ENCODE measurements around the gene ODF2. TPM values are rescaled to one million over a fixed set of nuclear protein-coding genes. Genes with fewer than 3 reads are reported as not detected.

ODF2 gene
- total and polyA plus RNA-seq, 2 of the 13 experiments (the other 11 are each of a cell fraction or from before 2014, with no cell fraction given) = 9.8 to 31.3 TPM

DNA sequence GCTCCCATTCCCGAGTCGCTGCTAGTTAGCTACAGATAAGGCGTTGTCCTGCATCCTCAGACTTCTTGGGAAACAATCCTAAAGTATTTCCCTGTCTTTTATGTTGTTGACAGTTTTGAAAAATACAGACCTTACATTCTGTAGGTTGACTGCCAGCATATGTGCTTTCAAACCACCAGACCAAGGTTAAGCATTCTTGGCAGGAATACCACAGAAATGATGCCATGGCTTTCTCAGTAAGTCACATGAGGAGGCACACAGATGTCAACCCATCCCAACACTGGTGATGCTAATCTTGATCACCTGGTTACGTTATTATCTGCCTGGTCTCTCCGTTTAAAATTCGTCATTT is 49.6 kb downstream of the ODF2 start (continued):
- TF ChIP-seq, protein P1, sequence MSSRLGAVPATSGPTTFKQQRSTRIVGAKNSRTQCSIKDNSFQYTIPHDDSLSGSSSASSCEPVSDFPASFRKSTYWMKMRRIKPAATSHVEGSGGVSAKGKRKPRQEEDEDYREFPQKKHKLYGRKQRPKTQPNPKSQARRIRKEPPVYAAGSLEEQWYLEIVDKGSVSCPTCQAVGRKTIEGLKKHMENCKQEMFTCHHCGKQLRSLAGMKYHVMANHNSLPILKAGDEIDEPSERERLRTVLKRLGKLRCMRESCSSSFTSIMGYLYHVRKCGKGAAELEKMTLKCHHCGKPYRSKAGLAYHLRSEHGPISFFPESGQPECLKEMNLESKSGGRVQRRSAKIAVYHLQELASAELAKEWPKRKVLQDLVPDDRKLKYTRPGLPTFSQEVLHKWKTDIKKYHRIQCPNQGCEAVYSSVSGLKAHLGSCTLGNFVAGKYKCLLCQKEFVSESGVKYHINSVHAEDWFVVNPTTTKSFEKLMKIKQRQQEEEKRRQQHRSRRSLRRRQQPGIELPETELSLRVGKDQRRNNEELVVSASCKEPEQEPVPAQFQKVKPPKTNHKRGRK (CRISPR knock-in tag; IDR thresholded peaks at IDR 0.05) = no peak
- TF ChIP-seq, protein P2, sequence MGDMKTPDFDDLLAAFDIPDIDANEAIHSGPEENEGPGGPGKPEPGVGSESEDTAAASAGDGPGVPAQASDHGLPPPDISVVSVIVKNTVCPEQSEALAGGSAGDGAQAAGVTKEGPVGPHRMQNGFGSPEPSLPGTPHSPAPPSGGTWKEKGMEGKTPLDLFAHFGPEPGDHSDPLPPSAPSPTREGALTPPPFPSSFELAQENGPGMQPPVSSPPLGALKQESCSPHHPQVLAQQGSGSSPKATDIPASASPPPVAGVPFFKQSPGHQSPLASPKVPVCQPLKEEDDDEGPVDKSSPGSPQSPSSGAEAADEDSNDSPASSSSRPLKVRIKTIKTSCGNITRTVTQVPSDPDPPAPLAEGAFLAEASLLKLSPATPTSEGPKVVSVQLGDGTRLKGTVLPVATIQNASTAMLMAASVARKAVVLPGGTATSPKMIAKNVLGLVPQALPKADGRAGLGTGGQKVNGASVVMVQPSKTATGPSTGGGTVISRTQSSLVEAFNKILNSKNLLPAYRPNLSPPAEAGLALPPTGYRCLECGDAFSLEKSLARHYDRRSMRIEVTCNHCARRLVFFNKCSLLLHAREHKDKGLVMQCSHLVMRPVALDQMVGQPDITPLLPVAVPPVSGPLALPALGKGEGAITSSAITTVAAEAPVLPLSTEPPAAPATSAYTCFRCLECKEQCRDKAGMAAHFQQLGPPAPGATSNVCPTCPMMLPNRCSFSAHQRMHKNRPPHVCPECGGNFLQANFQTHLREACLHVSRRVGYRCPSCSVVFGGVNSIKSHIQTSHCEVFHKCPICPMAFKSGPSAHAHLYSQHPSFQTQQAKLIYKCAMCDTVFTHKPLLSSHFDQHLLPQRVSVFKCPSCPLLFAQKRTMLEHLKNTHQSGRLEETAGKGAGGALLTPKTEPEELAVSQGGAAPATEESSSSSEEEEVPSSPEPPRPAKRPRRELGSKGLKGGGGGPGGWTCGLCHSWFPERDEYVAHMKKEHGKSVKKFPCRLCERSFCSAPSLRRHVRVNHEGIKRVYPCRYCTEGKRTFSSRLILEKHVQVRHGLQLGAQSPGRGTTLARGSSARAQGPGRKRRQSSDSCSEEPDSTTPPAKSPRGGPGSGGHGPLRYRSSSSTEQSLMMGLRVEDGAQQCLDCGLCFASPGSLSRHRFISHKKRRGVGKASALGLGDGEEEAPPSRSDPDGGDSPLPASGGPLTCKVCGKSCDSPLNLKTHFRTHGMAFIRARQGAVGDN (CRISPR knock-in tag; IDR thresholded peaks at IDR 0.05) = no peak
- TF ChIP-seq, protein P3, sequence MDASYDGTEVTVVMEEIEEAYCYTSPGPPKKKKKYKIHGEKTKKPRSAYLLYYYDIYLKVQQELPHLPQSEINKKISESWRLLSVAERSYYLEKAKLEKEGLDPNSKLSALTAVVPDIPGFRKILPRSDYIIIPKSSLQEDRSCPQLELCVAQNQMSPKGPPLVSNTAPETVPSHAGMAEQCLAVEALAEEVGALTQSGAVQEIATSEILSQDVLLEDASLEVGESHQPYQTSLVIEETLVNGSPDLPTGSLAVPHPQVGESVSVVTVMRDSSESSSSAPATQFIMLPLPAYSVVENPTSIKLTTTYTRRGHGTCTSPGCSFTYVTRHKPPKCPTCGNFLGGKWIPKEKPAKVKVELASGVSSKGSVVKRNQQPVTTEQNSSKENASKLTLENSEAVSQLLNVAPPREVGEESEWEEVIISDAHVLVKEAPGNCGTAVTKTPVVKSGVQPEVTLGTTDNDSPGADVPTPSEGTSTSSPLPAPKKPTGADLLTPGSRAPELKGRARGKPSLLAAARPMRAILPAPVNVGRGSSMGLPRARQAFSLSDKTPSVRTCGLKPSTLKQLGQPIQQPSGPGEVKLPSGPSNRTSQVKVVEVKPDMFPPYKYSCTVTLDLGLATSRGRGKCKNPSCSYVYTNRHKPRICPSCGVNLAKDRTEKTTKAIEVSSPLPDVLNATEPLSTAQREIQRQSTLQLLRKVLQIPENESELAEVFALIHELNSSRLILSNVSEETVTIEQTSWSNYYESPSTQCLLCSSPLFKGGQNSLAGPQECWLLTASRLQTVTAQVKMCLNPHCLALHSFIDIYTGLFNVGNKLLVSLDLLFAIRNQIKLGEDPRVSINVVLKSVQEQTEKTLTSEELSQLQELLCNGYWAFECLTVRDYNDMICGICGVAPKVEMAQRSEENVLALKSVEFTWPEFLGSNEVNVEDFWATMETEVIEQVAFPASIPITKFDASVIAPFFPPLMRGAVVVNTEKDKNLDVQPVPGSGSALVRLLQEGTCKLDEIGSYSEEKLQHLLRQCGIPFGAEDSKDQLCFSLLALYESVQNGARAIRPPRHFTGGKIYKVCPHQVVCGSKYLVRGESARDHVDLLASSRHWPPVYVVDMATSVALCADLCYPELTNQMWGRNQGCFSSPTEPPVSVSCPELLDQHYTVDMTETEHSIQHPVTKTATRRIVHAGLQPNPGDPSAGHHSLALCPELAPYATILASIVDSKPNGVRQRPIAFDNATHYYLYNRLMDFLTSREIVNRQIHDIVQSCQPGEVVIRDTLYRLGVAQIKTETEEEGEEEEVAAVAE (CRISPR knock-in tag; IDR thresholded peaks at IDR 0.05; ENCODE audit: borderline replicate concordance) = no peak
- TF ChIP-seq, protein P4, sequence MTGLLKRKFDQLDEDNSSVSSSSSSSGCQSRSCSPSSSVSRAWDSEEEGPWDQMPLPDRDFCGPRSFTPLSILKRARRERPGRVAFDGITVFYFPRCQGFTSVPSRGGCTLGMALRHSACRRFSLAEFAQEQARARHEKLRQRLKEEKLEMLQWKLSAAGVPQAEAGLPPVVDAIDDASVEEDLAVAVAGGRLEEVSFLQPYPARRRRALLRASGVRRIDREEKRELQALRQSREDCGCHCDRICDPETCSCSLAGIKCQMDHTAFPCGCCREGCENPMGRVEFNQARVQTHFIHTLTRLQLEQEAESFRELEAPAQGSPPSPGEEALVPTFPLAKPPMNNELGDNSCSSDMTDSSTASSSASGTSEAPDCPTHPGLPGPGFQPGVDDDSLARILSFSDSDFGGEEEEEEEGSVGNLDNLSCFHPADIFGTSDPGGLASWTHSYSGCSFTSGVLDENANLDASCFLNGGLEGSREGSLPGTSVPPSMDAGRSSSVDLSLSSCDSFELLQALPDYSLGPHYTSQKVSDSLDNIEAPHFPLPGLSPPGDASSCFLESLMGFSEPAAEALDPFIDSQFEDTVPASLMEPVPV (CRISPR knock-in tag; IDR thresholded peaks at IDR 0.05) = no peak
- TF ChIP-seq CBX5 (CRISPR knock-in tag; IDR thresholded peaks at IDR 0.05; ENCODE audit: borderline replicate concordance) = no peak
- TF ChIP-seq, protein P5, sequence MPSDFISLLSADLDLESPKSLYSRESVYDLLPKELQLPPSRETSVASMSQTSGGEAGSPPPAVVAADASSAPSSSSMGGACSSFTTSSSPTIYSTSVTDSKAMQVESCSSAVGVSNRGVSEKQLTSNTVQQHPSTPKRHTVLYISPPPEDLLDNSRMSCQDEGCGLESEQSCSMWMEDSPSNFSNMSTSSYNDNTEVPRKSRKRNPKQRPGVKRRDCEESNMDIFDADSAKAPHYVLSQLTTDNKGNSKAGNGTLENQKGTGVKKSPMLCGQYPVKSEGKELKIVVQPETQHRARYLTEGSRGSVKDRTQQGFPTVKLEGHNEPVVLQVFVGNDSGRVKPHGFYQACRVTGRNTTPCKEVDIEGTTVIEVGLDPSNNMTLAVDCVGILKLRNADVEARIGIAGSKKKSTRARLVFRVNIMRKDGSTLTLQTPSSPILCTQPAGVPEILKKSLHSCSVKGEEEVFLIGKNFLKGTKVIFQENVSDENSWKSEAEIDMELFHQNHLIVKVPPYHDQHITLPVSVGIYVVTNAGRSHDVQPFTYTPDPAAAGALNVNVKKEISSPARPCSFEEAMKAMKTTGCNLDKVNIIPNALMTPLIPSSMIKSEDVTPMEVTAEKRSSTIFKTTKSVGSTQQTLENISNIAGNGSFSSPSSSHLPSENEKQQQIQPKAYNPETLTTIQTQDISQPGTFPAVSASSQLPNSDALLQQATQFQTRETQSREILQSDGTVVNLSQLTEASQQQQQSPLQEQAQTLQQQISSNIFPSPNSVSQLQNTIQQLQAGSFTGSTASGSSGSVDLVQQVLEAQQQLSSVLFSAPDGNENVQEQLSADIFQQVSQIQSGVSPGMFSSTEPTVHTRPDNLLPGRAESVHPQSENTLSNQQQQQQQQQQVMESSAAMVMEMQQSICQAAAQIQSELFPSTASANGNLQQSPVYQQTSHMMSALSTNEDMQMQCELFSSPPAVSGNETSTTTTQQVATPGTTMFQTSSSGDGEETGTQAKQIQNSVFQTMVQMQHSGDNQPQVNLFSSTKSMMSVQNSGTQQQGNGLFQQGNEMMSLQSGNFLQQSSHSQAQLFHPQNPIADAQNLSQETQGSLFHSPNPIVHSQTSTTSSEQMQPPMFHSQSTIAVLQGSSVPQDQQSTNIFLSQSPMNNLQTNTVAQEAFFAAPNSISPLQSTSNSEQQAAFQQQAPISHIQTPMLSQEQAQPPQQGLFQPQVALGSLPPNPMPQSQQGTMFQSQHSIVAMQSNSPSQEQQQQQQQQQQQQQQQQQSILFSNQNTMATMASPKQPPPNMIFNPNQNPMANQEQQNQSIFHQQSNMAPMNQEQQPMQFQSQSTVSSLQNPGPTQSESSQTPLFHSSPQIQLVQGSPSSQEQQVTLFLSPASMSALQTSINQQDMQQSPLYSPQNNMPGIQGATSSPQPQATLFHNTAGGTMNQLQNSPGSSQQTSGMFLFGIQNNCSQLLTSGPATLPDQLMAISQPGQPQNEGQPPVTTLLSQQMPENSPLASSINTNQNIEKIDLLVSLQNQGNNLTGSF (CRISPR knock-in tag; IDR thresholded peaks at IDR 0.05) = no peak
- no peak for TF ChIP-seq DMAP1 (CRISPR knock-in tag; IDR thresholded peaks at IDR 0.05)
- no peak for TF ChIP-seq IRX3 (CRISPR knock-in tag; IDR thresholded peaks at IDR 0.05; ENCODE audit: borderline replicate concordance, low read depth)

All from HepG2 (cell line).